IPS-NIHi7 (cell line): ENCODE data around the gene MGAT4A.

ENCODE experiments used
- DNase-seq: peaks from one replicate; pipeline ENCODE4 v3.0.0; 2012; ENCODE audit warnings: mixed read lengths; ENCODE audit errors: extremely low spot score

Gene MGAT4A

DNA sequence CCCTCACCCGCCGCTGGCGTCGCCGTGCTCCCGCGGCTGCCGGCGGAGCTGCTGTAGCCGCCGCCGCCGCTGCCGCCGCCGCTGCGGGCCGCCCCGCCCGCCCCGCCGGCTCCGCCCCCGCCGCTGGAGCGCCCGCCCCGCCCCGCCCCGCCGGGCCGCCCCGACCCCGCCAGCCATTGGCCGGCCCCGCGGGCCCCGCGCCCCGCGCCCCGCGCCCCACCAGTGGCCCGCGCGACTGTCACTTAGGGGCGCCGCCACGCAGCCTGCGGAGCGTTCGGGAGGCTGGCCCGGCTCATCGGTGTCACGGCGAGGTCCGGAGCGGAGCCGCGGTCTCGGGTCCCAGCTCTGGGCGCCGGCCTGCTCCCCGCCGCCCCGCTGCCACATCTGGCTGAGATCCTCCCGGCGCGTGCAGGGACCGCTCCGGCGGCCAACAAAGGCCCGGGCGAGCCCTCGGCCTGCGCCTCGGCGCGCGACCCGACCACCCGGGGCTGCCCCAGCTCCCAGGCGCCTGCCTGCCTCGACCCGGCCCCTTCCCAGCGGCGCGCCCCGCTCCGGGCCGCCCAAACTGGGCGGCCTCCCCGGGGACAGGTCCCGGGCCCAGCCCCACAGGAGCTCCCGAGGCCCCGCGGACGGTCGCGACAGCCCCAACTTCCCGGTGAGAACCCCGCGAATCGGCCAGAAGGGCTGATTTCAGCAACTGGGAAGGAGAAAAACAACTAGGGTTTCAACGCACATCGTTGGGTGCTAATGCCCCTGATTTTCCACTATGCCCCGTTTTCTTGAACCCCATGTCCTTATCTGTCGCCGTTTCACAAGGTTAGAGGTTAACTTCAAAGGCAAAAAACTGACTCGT, at the start of gene MGAT4A:
MGAT4A (minus strand) TSS at position 92 of the 853 bp plus-strand sequence. CDS start 4,800 bp downstream, outside the sequence.
- DNase-seq, result peak; percentile 82

DNA sequence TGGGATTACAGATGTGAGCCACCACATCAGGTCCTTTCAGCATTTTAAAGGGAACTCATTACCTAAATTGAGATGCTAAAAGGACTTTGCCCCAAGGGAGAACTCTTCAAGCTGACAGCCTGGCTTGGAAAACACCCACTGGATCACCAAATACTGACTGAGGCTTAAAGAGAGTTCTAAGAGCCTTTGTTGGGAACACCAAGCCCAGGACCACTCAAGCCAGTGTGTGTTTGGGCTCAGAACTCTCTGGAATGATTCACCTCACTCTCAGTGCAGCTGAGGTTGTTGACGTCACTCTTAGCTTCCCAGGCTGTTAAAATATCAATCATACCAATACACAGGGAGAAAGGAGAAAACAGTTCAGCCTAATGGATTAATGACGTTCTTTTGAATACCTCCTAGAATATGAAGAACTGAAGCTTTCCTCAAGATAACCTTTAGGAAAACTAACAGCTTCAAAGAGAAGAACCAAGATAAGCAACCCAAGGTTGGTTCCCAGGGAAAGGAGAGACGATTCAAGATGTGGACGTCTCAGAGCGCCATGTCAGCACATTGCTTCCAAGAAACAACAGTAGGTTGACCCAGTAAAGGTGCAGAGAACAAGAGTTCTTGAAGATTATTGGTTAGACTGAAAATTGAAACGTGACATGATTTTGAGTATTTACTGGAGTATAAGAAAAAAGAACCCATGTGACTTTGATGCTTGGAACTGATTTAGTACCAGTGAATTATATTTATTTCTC, 48.0 kb upstream of the MGAT4A start:
- DNase-seq, result no peak

DNA sequence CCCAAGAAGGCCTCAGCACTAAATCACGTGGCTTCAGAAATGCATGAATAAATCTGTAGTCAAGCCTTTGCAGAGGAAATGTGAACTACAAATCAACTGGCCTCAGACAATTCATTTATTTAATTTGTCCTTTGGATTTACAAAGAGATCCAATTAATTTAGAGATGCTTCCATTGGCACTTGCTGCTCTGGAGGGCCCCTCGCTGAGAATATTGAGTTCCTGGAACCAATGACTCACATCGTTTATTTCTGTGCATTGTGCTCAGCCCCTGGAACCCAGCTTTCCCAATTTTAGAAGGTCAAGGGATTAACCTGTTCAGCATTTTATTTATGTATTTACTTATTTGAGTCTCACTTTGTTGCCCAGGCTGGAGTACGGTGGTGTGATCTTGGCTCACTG, 47.2 kb upstream of the MGAT4A start:
- no peak for DNase-seq

DNA sequence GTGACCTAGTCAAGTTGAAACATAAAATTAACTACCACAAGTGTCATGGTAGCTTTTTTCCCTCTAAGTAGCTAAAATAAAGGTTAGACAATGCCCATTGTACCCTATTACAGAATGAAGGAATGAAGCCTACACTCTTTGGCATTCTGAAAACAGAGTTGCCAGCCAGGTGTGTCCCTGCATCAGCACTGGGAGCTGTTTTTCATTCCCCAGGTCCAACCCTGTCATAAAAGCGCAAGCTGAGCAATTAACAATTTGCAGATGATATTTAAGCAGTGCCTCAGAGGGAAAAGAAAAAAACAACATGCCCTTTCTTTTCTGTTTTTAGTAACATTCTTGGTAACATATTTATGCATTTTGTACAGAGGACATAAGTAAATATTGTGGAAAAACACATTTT, 46.8 kb upstream of the MGAT4A start:
- DNase-seq, result no peak

DNA sequence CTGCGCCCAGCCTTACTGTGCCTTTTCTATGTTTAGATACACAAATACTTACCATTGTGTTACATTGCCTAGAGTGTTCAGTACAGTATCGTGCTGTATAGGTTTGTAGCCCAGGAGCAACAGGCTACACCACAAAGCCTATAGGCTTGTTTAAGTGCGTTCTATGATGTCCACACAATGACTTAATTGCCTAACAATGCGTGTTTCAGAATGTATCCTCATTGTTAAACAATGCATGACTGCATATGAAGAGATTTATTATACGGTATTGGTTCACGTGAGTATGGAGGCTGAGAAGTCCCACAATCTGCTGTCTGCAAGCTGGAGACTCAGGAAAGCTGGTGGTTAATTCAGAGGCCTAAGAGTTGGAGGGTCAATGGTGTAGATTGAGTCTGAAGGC, 46.1 kb upstream of the MGAT4A start:
- no peak for DNase-seq

DNA sequence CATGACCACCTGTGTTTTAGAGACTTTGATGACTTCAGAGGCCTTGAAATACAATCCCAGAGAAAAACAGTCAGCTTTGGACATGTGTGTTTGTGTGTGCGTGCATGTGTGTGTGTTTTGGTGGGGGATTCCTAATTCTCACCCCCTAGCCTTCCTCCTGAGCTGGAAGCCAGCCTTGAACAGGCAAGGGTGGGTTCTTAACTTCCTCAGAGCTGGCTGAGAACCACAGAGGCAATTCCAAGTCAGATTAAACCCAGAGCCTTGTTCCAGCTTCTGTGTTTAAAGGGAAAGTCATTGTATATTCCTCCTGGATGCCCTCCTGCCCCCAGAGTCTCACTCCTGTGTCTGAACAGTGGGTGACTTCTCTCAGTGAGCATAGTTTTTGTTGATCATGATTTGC, 45.2 kb upstream of the MGAT4A start:
- DNase-seq, result no peak

DNA sequence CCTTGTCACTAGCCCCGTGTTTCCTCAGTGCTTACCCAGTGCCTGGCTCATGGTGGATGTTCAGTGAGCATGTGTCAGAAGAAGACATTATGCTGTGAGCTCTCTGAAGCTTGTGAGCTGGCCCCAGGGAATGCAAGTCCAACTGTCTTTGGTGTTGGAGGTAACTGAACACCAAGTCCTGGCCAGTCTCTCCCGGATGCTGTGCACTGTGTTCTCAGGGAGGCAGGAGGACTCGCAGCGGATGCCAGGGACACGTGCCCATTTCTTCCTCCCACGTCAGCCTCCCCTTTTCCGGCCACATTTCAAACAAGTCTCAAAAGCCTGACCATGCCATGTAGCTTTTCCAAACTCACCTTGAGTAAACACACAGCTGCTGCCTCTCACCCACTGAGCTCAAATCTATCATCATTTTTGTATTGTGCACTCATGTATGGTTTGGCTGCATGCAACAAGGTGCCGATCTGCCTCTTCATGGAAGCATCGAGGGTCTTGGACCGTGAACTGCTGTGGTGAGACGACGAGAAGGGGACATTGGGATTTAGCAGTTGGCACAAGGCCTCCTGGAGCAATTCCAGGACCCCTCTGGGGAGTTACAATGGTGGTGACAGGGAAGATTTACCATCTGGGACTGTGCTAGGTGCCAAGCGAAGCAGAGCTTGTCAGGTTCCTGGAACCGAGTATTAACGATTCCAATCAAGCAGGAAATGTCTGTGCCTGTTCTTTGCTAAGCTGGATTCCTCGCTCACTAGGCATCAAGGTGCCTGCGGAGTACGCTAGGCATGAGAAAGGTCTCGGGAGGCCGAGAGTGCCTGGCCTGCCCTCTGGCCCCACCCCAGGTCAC, 44.4 kb upstream of the MGAT4A start:
- no peak for DNase-seq

DNA sequence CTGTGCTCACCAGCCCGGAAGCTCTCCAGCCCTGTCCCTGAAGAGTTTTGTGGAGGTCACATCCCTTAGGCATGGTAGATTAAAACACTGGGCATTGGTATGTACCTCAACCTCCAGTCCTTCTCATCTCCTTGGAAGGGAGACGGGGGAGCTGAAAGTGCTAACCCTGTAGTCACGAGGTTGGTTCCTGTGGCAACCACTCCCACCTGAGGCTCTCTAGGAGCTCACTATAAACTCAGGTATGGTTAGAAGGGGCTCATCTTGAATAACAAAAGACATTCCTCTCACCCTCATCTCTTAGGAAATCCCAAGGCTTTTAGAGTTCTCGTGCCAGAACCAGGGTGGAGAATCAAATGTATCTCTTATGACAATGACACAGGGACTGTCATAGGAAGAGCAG, 43.0 kb upstream of the MGAT4A start:
- DNase-seq, result peak; percentile 45

DNA sequence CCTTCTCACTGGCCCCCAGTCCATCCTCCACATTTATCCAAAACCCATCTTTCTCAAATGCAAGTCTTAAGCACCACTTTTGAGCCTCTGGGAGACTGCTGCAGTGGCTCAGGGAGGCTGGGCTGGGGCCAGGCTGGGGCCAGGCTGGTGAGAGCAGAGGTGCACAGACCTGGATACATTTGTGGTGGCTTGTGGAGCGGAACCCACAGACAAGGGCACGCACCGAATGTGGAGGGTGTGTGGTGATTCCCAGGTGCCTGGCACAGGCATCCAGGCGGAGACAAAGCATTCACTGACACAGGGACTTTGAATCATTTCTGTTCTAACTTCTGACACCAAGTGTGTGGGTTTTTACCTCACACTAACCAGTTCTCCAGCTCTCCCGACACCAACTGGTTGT, 42.2 kb upstream of the MGAT4A start:
- DNase-seq, result no peak

DNA sequence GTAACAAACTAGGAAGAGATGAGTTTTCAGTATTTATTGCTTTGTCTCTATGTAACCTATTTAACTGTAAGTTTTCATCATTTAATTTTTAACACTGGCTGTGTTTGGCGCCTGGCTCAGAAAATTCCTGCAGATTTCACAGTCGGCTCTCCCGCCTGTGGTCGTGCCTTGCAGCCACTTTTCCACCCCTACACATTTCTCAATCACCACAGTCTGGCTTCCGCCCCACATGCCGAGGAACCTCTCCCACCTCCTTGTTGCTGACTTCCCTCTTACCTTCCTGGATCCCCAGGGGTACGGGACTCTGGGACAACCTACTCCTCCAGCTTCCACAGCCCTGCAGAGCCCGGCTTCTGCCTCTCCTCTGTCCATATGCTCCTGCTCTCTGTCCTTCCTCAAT, 41.6 kb upstream of the MGAT4A start:
- no peak for DNase-seq

DNA sequence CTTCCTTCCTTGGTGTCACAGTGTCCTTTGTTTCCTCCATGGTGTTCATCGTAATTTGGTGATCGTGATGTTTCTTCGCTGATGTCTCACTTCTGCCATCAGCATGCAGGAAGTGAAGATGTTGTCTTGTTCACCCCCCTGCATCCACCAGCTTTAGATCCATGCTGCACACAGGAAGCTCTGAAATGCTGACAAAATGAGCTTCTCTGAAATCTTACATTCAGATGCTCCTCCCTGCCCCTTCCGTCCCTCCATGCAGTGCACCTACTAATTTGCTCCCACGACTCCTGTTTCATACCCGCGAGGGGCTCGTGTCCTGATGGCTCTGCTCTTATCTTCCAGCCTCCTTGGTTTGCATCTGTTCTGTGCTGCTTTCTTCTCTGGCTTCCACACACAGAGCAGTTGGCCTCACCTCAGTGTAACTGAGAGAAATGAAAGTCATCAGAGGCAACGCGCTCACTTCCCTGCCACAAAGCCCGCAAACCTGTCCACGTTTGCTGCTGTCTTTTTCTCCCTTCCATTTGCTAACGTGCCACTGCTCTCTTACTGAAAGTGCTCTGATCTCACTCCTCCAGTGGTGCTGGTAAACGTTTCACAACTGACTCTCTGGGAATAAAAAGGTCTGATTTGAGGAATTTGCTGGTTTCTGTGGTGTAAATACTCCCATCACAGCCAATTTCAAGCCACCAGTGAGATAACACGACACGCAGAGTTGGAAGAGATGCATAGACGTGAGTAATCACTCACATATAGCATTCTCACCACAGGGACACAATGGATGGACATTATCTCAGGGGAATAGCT, 41.0 kb upstream of the MGAT4A start:
- DNase-seq, result no peak

DNA sequence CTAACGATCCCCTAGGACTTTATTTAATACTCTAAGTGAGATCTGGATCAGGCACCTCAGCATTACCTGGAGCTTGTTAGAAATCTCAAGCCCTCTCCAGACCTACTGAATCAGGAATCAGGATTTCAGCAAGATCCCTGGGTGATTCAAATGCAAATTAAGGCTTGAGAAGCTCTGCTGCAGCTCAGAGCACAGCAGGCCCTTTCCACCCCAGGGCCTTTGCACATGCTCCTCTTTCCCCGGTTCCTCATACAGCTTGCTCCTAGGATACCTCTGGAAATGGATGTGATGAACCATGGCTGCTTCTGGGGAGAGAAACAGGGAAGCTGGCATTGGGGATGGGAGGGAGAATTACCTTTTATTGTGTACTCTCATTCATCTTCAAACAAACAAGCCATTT, 40.3 kb upstream of the MGAT4A start:
- no peak for DNase-seq

DNA sequence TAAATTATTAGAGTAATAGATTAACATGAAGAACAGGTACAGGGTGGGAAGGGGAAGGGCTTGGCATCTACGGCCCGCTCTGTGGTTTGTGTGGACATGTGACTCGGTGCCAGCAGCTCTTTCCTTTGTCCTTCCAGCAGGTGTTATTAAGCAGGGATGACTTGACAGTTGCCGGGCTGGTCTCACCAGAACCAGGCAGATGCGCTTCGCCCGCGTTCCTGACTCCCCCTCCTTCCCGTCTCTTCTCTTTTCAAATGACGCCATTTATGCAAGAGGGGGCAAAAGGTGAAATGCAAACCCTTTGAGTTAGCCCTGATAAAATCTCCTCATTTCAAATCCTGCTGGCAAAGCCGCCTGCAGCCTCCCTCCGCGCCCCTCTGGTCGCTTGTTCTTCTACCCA, 38.9 kb upstream of the MGAT4A start:
- DNase-seq, result no peak

DNA sequence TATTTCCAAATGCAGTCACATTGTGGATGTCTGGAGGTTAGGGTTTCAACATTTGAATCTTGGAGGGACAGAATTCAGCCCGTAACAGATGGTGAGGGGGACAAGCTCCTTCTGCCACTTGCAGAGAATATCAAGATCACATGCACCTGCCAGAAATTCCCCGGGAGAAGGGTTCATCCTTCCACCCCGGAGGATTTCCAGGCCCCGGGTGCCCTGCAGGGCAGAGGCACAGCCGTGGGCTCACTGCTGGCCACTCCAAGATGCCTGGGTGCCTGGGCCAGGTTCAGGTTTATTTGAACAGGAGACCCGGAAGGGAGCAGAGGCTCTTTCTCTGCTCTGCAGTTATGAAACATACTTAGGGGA, 38.2 kb upstream of the MGAT4A start:
- no peak for DNase-seq

DNA sequence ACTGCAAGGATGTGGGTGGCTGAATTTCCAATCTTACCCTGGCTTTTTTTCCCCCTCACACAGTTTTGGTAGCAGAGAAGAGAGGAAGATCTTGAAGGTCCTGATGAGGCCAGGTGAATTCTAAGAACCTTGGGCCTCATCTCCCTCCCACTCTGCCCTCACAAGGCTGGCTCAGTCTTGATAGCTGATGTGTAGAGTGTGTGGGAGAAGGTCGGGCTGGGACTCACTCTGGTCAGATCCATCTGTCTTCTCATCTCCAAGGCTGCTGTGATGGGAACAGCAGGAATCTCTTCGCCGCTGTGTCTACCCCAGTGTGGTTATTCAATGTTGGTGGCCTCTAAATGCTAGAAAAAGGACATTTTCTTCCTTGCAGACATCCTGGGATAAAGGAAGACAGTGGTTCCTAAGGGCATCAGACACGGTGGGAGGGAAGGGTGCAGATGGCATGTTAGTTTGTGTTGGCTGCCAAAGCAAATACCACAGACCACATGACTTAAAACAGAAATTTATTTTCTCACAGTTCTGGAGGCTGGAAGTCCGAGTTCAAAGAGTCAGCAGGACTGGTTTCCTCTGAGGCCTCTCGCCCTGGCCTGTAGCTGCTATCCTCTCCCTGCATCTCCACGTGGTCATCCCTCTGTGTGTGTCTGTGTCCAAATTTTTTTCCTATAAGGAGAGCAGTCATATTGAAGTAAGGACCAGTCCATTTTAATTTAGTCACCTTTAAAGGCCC, 37.6 kb upstream of the MGAT4A start:
- no peak for DNase-seq

DNA sequence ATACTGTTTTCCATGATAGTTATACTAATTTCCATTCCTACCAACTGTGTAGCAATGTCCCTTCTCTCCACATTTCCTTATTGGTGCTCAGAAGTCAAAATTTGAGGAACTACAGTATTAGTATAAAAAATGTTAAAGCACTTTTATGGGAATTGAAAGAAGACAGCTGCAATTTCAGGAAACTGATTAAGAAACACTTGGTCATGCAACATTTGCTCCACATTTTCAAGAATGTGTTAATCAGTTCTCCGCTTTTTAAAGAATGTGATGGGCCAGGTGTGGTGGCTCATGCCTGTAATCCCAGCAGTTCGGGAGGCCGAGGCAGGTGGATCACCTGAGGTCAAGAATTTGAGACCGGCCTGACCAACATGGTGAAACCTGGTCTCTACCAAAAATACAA, 33.6 kb upstream of the MGAT4A start:
- no peak for DNase-seq

DNA sequence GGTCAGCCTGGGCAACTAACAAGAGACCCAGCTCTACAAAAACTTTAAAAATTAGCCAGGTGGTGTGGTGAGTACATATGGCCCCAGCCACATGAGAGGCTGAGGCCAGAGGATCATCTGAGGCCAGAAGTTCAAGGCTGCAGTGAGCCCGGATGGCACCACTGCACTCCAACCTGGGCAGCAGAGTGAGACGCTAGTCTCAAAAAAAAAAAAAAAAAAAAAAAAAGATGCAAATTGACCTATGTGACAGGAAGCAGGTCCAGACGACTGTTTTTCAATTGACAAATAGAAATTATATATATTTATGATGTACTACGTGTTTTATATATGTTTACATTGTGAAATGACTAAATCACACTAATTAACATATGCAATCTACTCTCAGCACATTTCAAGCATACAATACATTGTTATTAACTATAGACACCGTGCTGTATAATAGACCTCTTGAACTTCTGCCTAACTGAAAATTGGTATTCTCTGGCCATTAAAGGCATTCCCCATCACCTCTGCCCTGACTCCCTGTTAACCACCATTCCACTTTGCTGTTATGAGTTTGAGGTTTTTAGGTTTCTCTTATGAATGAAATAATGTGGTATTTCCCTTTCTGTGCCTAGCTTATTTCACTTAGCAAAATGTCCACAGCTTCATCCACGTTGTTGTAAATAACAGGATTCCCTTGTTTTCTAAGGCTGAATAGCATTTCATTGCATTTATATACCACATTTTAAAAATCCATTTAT, 32.4 kb upstream of the MGAT4A start:
- no peak for DNase-seq

DNA sequence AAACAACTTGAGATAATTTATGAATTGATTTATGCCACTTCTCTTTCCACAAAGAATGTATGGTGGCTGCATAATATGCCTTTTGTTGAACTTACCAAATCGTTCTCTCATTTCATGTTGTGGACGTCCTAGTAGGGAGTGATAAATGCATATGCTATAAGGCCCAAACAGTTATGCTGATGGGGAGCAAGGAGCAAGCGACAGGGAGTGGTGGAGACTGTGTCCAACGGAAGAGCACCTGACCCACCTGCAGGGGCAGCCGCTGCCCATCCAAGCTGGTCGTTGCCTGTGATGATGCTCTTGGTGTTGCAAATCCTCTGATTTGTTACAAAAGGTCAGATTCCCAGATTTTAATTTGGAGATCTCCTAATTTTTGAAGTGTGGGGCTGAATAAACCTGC, 31.0 kb upstream of the MGAT4A start:
- DNase-seq, result no peak

DNA sequence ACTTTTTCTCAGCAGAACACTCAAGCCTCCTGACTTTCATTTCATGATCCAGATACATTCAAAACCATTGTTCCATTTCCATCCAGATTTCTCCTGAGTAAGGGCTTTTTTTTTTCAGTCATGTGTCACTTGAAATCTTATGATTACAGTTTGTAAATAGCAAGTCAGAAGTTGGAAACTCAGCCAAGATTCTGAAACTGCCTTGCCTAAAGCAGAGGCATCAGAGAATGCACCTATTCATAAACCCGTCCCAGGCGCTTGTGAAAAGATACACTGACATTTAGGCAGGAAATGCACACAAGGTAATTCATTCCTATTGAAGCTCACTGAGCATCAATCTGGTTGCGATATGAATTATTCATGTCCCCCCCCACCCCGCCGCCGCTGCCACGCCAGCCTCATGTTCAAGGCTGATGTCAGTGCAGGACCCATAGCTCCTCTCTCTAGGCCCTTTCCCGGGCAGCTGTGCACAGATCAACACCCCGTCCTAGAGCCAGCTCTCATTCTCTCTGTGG, 30.4 kb upstream of the MGAT4A start:
- no peak for DNase-seq
